Measurements from ENCODE around the gene ZNF236.

Gene ZNF236

DNA sequence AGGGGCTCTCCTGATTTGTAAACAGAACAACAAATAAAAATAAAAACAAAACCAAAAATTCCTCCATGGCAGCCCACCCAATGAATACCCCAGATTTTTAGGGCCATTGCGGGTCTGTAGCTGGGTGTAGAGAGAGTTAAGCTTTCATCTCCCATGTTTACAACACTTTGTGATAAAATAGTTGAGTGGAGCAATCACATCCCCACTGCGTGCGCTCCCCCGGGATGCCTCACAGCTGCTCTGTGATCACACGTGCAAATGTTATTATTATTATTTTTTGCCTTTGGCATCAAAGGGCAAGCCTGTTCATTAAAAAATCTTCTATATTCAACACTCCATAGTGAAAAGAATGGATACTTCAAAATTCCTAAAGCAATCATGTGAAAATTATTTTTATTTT is 192.2 kb downstream of the ZNF236 start:
- Histone ChIP-seq H3K9me3 (ENCODE audit: insufficient read depth, low read length) (no peaks in the 10 kb centered on the region), H3K27me3 (ENCODE audit: low read length) (no peaks in the 10 kb centered on the region), H4K20me1 (ENCODE audit: low read depth, low read length) (no peaks in the 10 kb centered on the region), H3K4me3 (ENCODE audit: insufficient read depth, low read length, poor library complexity, severe bottlenecking) (no peak overlapping the region), H3F3A (ENCODE audit: insufficient read depth) (no peaks in the 10 kb centered on the region), H3K36me3 (ENCODE audit: low read length) (peaks cover 12% of the 10 kb centered on the region), H3K79me2 (ENCODE audit: insufficient read depth, low read length) (no peaks in the 10 kb centered on the region; the same call in 1 of the 2 replicates), H3K27ac (ENCODE audit: low read depth, low read length) (no peak overlapping the region), H2AFZ (ENCODE audit: low read depth, low read length, severe bottlenecking) (no peak overlapping the region), H3K4me2 (ENCODE audit: low read depth, low read length, poor library complexity, severe bottlenecking) (no peak overlapping the region), H3K9me2 (replicated peaks; ENCODE audit: insufficient read depth, low read length) (no peaks in the 10 kb centered on the region), H3K9ac (ENCODE audit: low read length) (no peak overlapping the region)
- TF ChIP-seq, protein P1, sequence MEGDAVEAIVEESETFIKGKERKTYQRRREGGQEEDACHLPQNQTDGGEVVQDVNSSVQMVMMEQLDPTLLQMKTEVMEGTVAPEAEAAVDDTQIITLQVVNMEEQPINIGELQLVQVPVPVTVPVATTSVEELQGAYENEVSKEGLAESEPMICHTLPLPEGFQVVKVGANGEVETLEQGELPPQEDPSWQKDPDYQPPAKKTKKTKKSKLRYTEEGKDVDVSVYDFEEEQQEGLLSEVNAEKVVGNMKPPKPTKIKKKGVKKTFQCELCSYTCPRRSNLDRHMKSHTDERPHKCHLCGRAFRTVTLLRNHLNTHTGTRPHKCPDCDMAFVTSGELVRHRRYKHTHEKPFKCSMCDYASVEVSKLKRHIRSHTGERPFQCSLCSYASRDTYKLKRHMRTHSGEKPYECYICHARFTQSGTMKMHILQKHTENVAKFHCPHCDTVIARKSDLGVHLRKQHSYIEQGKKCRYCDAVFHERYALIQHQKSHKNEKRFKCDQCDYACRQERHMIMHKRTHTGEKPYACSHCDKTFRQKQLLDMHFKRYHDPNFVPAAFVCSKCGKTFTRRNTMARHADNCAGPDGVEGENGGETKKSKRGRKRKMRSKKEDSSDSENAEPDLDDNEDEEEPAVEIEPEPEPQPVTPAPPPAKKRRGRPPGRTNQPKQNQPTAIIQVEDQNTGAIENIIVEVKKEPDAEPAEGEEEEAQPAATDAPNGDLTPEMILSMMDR (IDR thresholded peaks at IDR 0.05; ENCODE audit: insufficient read depth, low read length, poor library complexity, severe bottlenecking), result no peak
- no peak for TF ChIP-seq EZH2phosphoT487 (conservative IDR thresholded peaks at IDR 0.05; ENCODE audit: low read length)

DNA sequence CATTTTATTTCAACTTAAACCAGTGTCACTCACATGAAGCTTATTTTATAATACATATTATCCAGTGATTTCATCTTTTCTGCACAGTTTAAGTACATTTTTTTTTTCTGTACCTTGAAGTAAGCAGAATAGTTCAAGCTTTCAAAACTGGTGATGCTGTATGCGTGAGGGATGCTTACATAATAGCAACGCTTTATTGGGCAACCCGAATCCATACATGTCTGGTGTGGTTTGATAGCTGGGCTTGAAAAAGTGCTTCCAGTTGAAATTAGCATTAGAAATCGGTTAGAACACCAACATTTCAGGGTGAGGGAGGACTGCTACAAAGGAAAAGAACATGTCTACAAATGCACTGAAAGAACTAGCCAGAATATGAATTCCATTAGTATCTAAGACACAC is 192.8 kb downstream of the ZNF236 start:
- Histone ChIP-seq H2AFZ (ENCODE audit: low read depth, low read length, severe bottlenecking) (no peak overlapping the region), H3K36me3 (ENCODE audit: low read length) (peaks cover 12% of the 10 kb centered on the region), H3K9ac (ENCODE audit: low read length) (no peak overlapping the region), H4K20me1 (ENCODE audit: low read depth, low read length) (no peaks in the 10 kb centered on the region), H3K27ac (ENCODE audit: low read depth, low read length) (no peak overlapping the region), H3K9me2 (replicated peaks; ENCODE audit: insufficient read depth, low read length) (no peaks in the 10 kb centered on the region), H3K79me2 (ENCODE audit: insufficient read depth, low read length) (no peaks in the 10 kb centered on the region; the same call in 1 of the 2 replicates), H3K9me3 (ENCODE audit: insufficient read depth, low read length) (no peaks in the 10 kb centered on the region), H3F3A (ENCODE audit: insufficient read depth) (no peaks in the 10 kb centered on the region), H3K4me3 (ENCODE audit: insufficient read depth, low read length, poor library complexity, severe bottlenecking) (no peak overlapping the region), H3K27me3 (ENCODE audit: low read length) (no peaks in the 10 kb centered on the region), H3K4me2 (ENCODE audit: low read depth, low read length, poor library complexity, severe bottlenecking) (no peak overlapping the region)
- TF ChIP-seq EZH2phosphoT487 (conservative IDR thresholded peaks at IDR 0.05; ENCODE audit: low read length), result no peak
- TF ChIP-seq, protein P1 (IDR thresholded peaks at IDR 0.05; ENCODE audit: insufficient read depth, low read length, poor library complexity, severe bottlenecking), result no peak

DNA sequence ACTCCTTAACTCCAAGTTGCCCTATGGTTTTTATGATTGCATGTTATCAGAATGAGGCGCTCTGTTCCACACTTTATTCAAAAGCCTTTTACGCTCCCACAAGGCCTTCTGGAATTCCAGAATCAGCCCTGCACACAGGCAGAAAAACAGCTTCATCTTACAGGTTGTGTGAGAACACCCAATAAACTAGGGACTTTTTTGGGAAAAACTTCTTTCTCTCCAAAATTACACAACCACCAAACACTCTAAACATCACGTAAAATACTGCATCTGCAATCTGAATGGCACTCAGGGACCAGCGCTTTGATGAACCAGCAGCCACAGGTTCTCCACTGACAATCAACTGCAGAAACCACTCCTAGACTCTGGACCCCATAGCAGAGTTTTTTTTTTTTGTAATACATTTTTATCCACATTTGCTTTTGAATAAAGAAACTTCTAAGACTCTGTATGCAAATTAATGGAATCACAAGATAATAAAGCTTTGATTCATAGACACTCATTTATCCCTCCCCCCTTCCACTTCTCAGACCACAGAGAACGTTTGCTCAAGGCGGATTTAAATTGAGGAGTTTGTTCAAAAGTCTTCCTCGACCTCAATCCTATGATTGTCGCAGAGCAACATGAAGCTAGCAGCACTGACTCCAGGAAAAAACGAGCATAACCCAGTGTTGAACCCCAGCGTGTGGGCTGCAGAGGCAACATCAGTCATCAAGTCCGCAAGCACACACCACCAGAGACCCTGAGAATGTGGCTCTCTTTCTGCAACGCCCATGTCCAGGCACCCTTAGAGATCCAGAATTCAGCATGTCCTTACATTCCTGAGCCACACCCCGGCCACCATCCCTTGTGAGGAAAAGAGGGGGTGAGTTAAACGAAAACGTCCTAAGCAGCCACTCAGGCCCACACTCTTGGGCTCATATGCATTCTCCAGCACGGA is 193.7 kb downstream of the ZNF236 start:
- no peak overlapping the region for H2AFZ ChIP-seq (ENCODE audit: low read depth, low read length, severe bottlenecking)
- no peaks in the 10 kb centered on the region for H3K9me2 ChIP-seq (replicated peaks; ENCODE audit: insufficient read depth, low read length)
- no peaks in the 10 kb centered on the region for H4K20me1 ChIP-seq (ENCODE audit: low read depth, low read length)
- H3K4me2 ChIP-seq (ENCODE audit: low read depth, low read length, poor library complexity, severe bottlenecking), result no peak overlapping the region
- TF ChIP-seq EZH2phosphoT487 (conservative IDR thresholded peaks at IDR 0.05; ENCODE audit: low read length), result no peak
- TF ChIP-seq, protein P1 (IDR thresholded peaks at IDR 0.05; ENCODE audit: insufficient read depth, low read length, poor library complexity, severe bottlenecking), result no peak
- no peaks in the 10 kb centered on the region for H3K27me3 ChIP-seq (ENCODE audit: low read length)
- H3K79me2 ChIP-seq (ENCODE audit: insufficient read depth, low read length), result no peaks in the 10 kb centered on the region; the same call in 1 of the 2 replicates
- no peak overlapping the region for H3K9ac ChIP-seq (ENCODE audit: low read length)
- no peaks in the 10 kb centered on the region for H3F3A ChIP-seq (ENCODE audit: insufficient read depth)
- peaks cover 12% of the 10 kb centered on the region for H3K36me3 ChIP-seq (ENCODE audit: low read length)
- no peak overlapping the region for H3K27ac ChIP-seq (ENCODE audit: low read depth, low read length)
- no peak overlapping the region for H3K4me3 ChIP-seq (ENCODE audit: insufficient read depth, low read length, poor library complexity, severe bottlenecking)
- no peaks in the 10 kb centered on the region for H3K9me3 ChIP-seq (ENCODE audit: insufficient read depth, low read length)

All from SU-DHL-6 (cell line).